HG03103 (cell line): ENCODE data around the gene DDX31.

ENCODE experiments used
- ATAC-seq: cut with Tn5 transposase; IDR thresholded peaks from one replicate; pipeline ENCODE4 v1.9.1; 2021; ENCODE audit warnings: low read depth; ENCODE audit not compliant: unreplicated experiment

The DDX31 gene

DNA sequence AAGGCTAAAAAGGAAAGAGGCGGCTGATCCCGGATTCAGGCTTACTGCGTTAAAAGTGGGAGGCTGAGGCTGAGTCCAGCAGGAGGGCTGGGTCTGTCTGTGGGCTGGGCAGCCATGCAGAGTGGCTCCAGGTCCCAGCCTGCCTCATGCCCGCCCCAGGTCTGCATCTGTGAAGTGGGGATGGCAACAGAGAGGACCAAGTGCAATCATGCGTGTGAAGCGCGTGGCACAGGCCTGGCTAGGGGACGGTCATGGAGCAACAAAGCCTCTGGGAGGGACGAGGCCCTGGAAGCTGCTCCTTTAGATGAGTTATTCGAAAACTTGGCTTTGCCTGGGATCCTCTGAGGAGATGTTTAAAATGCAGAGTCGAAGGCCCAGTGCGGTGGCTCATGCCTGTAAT is 117.7 kb downstream of the DDX31 start:
- ATAC-seq = no peak

DNA sequence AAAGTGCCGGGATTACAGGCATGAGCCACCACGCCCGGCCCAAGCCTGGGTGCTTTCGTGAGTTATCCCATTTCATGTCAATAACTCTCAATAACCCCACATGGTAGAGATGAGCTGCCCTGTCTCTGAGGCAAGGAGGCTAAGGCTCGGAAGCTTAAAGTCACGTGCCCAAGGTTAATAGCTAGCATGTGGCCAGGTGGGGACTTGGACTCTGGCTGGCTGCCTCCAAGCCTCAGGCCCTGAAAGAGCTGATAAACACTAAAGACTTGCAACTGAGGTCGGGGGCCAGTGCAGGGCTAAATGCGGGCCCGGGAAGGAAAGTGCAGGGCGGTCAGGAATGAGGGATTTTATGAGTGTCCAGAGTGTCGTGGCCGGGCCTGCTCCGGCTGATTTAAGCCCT is 118.2 kb downstream of the DDX31 start:
- no peak for ATAC-seq

DNA sequence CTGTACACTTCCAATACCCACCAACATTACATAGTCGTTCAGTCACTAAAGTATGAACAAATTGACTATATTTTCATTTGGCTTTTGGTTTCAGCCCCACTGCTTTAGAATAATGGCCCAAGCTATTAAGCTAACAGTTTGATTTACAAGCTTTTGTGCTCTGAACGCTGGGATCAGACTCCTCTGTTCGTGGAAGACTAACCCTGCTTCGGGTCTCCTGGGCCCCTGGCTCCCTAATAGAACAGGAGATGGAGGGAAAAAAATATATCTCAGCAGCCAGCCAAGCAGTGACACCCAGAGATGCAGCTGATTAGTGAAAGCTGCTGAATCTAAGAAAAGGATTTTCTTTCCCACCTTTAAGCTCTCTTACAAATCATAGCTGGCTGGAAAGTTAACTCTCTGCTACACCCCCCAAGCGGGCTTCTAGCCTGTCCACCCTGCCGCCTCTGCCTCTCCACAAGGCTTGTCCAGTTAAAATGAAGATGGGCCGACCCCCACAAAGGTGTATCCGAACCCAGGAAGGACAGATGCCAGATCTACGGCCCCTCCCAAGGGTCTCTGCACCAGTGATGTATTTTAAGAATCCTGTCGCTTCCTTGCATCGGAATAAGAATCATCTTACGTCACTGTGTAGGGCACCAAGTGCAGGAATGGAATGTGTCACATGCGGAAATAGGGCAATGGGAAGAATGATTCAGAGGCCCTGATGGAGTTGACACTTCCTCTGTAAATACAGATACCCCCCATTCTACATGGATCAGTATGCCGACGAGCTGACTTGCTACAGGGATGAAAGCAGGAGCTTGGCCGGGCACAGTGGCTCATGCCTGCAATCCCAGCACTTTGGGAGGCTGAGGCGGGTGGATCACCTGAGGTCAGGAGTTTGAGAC is 120.8 kb downstream of the DDX31 start:
- no peak for ATAC-seq

DNA sequence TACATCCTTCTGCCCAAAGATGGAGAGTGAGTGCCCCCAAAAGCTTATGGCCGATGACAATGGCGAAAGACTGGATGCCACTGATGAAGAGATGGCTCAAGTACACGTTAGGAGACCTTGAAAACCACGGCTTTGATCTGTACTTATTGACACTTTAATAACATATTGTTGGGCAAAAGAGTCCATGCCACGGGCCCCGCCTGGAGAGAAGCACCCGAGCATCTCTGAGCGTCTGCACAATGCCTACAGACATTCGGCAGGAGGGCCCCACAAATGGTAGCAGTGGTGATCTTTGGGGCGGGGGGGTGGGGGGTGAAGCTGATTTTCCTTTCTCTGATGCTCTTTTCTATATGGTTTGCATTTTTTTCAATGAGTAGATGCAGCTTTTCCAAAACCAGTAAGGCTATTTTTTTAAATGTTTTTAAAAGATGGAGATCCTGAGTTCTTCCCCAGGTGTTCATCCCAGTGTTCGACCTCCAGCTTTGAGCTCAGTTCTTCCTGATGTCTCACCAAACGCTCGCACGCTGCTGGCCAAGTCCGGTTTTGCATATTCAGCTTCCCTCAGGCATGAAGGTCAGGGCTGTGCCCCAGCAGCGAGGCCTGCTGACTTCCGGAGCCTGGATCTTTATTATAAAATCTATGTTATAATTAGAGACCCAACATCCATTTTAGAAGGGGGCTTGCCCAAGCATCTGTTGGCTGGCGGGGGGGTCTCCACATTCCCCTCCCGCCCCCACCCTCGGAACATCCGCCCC is 121.6 kb downstream of the DDX31 start:
- ATAC-seq = no peak

DNA sequence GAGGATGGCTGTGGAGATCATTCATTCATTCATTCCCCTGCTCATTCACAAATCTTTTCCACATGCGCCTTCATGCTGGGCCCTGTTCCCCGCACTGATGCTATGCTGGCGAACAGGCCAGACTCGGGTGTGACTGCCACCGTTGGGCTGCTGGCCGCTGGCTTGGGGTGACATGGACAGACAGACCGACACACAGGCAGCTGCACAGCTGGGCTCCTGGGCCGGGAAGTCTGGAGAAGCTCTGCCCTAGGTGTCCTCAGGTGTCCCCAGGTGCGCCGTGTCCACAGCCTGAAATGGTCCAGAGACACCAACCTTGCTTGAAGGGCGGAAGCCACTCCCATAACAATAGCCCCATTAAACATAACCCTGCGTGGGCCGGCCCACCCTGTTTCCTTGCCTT is 122.3 kb downstream of the DDX31 start:
- no peak for ATAC-seq

DNA sequence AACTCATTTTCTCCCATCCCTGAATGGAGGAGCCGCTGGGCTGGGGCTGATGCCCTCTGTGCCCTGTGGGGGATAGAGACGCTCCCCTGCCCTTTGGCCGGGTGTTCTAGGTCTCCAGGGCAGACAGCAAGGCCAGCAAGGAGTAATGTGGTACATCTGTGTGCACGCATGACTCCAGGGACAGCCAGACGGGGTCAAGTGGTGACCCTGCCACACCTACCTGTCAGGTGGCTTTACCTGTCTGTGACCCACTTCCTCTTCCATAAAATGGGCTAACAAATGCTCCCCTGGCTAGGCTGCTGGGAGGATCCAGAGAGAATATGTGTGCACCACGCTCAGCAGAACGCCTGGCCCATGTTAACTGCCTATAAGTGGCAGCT is 122.7 kb downstream of the DDX31 start:
- ATAC-seq = no peak

DNA sequence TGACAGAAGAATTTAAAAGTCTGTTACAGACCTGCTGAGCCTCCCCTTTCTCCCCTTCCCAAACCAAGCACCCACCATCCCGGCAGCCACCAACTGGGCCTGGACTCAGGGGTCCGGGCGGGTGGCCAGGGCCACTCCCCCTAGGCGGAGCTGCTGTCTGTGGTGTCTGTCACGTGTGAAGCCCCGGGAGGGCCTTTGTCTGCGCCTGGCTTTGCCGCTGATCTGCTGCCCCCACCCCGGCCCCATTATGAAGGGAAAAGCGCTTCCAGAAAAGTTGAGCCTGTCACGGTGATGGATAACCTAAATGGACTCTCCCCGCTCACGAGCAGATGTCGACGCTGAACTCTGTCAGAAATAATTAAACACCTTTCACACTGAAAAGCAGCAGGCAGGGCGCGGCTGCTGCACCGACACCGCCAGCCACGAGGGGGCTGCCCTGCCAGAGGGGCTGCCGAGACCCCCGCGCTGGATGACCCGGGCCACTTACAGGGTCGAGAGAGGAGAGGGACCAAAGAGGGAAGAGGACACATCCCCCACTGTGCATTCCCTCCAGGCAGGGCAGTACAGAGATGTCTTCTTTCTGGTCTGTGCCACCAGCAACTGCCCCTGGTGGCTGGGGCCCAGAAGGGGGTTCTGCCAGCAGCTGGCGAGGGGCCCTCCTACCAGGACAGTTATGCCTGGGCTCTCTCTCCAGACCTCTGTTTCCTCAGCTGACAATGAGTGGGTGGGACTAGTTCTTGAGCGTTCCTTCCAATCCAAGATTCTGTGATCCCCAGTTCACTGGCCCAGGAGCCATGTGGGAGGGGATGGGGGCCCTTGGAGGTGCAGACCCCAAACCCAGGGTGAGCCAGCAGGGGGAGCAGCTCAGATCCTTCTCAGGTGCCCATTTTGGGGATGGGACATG is 123.4 kb downstream of the DDX31 start:
- no peak for ATAC-seq

DNA sequence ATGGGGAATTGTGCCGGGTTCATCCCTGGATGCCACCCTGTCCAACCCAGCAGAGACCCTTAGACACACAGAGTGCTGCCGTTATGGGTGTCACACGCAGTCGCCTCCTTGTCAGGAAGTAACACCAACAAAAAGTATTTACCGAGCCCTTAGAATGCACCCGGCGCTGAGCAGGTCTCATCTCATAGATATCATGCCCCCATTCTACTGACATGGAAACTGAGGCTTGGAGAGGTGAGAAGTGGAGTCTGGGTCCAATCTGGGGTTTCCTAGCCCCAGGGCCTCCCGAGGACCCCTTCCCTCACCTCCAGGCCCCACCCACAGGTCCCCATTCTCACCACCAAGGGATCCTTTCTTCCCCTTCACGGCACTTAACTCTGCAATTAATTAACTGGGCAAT is 124.2 kb downstream of the DDX31 start:
- ATAC-seq = no peak

DNA sequence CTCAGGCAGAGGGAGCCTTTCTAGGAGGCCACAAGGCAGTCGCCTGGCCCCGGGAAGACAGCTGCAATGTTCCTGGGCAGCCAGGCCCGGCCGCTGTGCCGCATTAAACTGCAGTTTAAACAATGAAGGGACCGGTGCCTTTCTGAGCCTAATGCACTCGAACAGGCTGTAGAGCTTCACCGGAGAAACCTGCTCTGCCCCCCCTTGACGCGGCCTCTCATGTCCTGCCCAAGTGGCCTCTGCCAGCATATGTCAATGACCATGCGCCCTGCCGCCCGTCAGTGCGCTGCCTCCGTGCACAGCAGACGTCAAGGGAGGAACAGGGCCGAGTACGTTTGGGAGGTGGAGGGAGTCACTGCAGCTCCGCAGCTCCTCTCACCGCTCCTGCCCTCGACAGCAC is 125.8 kb downstream of the DDX31 start:
- no peak for ATAC-seq

DNA sequence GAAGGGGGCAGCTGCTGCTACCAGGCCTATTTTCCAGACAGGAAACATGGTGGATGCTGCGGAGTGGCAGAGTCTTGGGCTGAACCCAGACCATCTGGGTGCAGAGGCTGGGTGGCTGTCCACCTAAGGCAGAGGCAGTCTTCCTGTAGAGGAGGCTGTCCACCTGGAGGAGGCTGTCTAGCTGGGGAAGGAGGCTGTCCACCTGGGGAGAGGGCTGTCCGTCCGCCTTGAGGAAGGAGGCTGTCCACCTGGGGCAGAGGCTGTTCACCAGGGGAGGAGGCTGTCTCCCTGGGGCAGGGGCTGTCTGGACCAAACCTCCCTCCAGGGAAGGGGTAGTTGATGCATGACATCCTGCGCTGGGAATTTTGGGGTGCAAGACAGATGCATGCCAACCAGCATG is 126.5 kb downstream of the DDX31 start:
- no peak for ATAC-seq
